NOMO-1 treated with DMSO at 0.1 percent for 48 hours (cell line): ENCODE data around the gene LMF1.

ENCODE experiments used
- DNase-seq: peaks from one replicate; lab custom pipeline; 2025; ENCODE audit not compliant: unreplicated experiment; lab: John Stamatoyannopoulos, UW

The LMF1 gene

DNA sequence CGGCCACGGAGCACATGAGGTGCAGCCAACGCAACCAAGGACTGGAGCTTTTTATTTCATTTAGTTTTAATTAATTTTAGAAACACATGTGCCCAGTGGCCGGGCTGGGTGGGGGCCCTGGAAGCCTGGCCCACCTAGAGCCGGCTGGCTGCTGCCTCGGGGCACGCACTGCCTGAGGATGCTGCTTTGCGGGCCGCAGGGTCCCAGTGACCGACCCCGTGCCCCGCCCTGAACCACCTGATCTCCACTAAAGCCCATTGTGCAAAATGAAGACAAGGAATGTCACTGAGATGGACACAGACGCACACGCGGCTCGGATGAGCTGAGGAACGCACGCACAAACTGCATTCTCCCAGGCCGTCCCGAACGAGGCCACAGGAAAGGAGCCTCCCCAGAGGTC lies 39.6 kb downstream of the LMF1 start:
- DNase-seq, result no peak

DNA sequence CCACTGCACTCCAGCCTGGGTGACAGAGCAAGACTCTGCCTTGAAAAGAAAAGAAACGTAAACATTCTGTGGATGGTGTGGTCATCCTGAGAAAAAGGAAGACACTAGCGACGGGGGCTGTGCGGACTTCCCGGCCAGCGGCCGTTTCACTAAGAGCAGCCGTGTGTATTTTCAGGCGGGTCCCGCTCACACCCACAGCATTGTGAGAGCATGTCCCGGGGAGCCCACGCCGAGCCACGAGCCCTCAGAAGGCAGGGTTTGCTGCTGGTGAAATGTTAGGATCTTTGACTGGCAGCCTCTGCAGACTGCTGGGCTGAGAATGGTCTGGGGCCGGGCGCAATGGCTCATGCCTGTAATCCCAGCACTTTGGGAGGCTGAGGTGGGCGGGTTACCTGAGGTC lies 40.3 kb downstream of the LMF1 start:
- no peak for DNase-seq

- no peak for DNase-seq
Observed at GRCh38 chr16:930076-930475, 40.7 kb downstream of the LMF1 start.

GRCh38 chr16:929227-930073 lies 41.3 kb downstream of the LMF1 start:
- no peak for DNase-seq

- no peak for DNase-seq
Observed at GRCh38 chr16:928526-928925, 42.3 kb downstream of the LMF1 start.

GRCh38 chr16:927931-928330 lies 42.9 kb downstream of the LMF1 start:
- DNase-seq, result no peak

- no peak for DNase-seq
Observed at GRCh38 chr16:927406-927805, 43.4 kb downstream of the LMF1 start.

DNA sequence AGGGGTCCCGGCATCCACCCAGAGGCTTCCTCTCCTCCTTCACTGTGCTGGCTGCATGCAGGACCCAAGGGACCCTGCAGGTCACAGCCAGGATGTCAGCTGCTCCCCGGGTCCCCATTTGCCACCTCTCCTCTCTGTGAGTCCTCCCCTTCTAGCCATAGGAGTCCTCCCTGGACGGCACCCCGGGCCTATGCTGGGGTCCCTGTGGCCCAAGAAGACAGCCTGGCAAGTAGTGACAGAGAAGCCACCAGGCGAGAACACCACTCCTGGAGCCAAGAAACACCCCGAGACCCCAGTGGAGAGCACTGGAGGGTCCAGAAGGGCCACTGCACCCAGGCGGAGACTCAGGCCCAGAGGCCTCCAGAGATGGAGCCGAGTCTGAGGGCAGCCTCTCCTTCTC lies 44.1 kb downstream of the LMF1 start:
- DNase-seq, result no peak

DNA sequence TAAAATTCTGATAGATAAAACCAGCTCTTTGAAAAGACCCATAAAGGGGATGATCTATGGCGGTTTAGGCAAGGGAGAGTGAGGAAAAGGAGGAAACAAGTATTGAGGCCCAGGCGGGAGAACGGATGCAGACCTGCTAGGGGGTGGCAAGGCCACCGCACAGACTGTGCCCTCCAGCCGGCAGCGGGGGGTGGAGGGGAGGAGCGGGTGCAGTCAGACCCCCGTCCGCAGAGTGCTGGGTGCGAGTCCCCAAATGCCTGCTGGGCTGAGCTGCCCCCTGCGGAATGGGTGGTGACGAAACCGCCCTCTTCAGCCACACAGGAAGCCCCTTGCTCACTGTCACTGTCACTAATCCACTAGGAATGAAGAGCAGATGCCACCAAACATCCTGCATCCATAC lies 46.0 kb downstream of the LMF1 start:
- no peak for DNase-seq

GRCh38 chr16:924063-924462 lies 46.7 kb downstream of the LMF1 start:
- no peak for DNase-seq

DNA sequence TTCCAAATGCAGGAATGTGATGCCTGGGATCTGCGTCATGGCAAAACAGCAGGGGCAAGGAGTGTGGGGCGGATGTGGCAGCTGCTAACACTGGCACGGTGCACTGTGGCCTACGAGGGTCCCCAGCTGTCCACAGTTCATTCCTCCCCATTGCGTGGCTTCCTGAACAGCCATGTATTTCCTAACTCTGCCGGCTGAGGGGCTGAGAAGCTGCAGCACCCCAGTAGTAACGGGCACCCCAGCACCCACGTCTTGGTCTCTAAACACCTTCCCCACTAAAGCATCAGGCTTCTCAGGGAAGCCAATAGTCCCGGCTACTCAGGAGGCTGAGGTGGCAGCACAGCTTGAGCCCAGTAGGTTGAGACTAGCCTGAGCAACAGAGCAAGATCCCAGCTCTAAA lies 47.6 kb downstream of the LMF1 start:
- DNase-seq, result no peak

DNA sequence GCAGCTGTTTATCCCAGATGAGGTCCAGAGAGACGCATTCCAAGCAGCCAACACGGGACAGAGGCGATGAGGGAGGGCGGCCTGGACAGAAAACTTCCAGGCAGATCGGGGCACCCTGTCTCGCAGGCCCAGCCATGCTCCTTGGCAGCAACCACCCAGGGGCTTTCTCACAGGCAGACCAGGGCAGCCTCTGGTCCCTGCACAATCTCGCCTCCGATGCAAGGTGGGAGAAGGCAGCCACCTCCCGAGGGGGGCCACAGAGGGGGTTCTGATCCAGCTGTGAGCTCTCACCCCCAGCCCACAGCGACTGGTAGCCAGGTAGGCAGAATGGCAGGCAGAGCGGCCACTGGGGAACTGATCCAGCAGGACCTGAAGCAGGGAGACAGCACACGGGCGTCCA lies 48.7 kb downstream of the LMF1 start:
- DNase-seq, result no peak

GRCh38 chr16:921321-921905 lies 49.4 kb downstream of the LMF1 start:
- no peak for DNase-seq

GRCh38 chr16:920717-921116 lies 50.1 kb downstream of the LMF1 start:
- no peak for DNase-seq

DNA sequence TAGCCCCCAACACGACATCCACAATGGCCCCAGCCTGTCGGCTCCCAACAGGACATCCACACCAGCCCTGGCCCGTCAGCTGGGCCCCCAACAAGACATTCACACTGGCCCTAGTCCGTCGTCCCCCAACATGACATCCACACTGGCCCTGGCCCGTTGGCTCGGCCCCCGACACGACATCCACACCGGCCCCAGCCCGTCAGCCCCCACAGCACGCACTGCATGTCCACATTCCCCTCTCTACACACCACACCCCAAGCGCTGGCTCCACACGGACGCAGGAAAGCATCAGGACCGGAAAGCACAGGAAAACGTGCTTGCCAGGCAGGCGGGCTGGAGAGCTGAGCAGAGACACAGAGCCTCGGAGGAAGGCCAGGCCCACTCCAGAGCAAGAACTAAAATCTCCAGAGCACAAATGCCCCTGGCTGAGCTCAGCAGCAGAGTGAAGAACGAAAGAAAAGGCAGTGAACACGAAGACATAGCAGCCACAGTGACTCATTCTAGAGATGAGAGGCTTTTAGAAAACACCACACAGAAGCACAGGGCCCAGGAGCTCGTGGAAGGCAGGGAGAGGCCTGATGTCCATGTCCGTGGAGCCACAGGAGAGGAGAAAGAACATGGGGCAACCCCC lies 50.6 kb downstream of the LMF1 start:
- DNase-seq, result no peak

- DNase-seq, result no peak
Observed at GRCh38 chr16:919658-920050, 51.1 kb downstream of the LMF1 start.

- DNase-seq, result no peak
Observed at GRCh38 chr16:918741-919657, 51.8 kb downstream of the LMF1 start.

DNA sequence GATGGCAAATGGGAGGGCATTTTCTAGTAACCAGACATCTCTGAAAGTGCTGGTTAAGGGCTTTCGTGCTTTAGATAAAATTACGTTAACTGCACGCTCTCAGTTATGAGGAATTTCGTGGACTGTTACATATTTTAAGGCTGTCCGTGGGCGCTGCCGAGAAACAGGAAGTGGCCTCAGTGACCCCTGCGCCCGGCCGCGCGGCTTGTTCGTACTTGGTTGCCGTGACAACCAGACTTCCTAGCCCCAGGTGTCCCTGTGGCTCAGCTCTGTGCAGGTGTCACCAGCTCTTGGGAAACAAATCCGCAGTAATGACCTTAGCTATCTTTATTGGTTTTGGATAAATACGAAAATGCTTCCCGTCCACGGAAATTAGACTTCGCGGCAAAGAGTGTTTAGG lies 52.7 kb downstream of the LMF1 start:
- DNase-seq, result no peak

DNA sequence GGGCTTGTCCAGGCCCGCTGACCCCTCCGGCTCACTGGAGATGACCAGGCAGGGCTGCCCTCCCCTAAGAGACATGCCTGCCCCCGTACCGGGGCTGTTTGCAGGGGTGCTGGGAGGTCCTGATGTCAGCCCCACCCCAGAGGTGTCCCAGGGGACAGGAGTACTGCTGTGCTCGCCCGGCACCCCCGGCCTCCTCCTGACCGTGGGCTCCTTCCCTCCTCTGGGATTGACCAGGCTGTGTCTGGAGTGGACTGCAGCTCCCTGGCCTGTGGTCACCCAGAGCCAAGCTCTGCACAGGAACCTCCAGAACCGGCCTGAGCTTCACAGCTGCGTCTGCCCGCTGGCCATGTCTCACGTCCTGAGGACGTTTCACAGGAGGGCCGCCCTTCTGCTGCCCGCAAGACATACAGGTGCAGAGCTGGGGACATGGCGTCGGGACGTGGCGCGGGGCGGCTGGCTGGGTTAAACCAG lies 53.2 kb downstream of the LMF1 start:
- DNase-seq, result no peak

- no peak for DNase-seq
Observed at GRCh38 chr16:916035-916799, 54.6 kb downstream of the LMF1 start.
